ENCODE measurements around the gene NUFIP2.

- TF ChIP-seq CTCF (IDR thresholded peaks at IDR 0.05; ENCODE audit: extremely low read depth in 1 of 2, insufficient read depth in 1 of 2, low read depth in 1 of 2, low read length in 2 of 2) (no peak), EZH2 (IDR thresholded peaks at IDR 0.05; ENCODE audit: borderline replicate concordance, low read depth, low read length, severe bottlenecking) (no peak), POLR2A (IDR thresholded peaks at IDR 0.05; ENCODE audit: low read depth, low read length) (no peak), MAX (IDR thresholded peaks at IDR 0.05; ENCODE audit: insufficient read depth, insufficient read length) (no peak), MYC (IDR thresholded peaks at IDR 0.05; ENCODE audit: low read depth, low read length) (no peak)
Measured at GRCh38 chr17:29209073-29209472, 84.9 kb downstream of the NUFIP2 start.
